Activated T-helper 1 cell treated with anti-CD3 and anti-CD28 coated beads, Interleukin-12 subunit alpha, Interleukin-12 subunit beta, Interleukin-2, Interleukin-4 antibody, amounts not matched to agents 30 ng/mL and 10 ng/mL and 1 ng/mL, durations not matched to agents 14 hours and 24 hours and 36 hours (primary cell): ENCODE measurements around the gene LRRC47. TPM values are rescaled to one million over a fixed set of nuclear protein-coding genes. Genes with fewer than 3 reads are reported as not detected.
"Not testable (repeated sequence)": the region's sequence is repeated elsewhere in the genome, so short reads cannot be mapped to it uniquely, and the experiment has no call there.

Experiments
- DNase-seq: peaks from one replicate; pipeline ENCODE4 v3.0.0; 2021; ENCODE audit warnings: low spot score
- H3K27ac Mint-ChIP-seq: one replicate; pipeline ENCODE4 v1.8.0; 2021; ENCODE audit warnings: mild to moderate bottlenecking, mixed read lengths
- H3K27me3 Mint-ChIP-seq: one replicate; pipeline ENCODE4 v1.8.0; 2022; ENCODE audit warnings: mild to moderate bottlenecking, moderate library complexity, mixed read lengths; ENCODE audit not compliant: insufficient read depth
- H3K36me3 Mint-ChIP-seq: one replicate; pipeline ENCODE4 v1.8.0; 2021; ENCODE audit warnings: low read depth, mixed read lengths
- H3K4me1 Mint-ChIP-seq: one replicate; pipeline ENCODE4 v1.8.0; 2021; ENCODE audit warnings: low read depth, mixed read lengths
- H3K4me3 Mint-ChIP-seq: one replicate; pipeline ENCODE4 v1.8.0; 2021; ENCODE audit warnings: mild to moderate bottlenecking, moderate library complexity, mixed read lengths
- H3K9me3 Mint-ChIP-seq: one replicate; pipeline ENCODE4 v1.8.0; 2021; ENCODE audit warnings: mixed read lengths
- intact Hi-C: fragments of 100-400 bp; cut with micrococcal nuclease; formaldehyde crosslinking; loops from one replicate; pipeline ENCODE4 v1.15.1; 2024
- total RNA-seq: library from RNA; stranded (reverse); gene quantifications from 2 replicates; pipeline ENCODE4 v1.2.3, GENCODE V29; 2022

The LRRC47 gene
- total RNA-seq, 1 donor from 2014 or later, result 50.1 TPM

DNA sequence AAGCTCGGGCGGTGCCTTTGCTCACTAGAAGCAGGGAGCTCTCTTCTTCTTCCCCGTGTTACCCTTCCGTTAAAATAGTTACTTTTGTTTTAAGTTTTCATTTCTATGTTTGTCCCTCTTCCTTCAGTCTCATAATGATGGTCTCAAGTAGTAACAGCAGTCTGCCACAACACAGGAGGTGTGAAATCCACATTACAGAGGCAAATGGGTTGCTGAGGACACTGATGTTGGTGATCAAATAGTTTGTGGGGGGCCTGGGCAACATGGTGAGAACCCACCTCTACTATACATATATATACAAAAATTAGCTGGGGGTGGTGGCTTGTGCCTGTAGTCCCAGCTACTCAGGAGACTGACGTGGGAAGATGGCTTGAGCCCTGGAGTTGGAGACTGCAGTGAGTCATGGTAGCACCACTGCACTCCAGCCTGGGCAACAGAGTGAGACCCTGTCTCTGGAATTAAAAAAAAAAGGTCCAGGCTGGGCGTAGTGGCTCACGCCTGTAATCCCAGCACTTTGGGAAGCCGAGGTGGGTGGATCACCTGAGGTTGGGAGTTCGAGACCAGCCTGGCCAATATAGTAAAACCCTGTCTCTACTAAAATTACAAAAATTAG lies 14.0 kb upstream of the LRRC47 start:
- DNase-seq, H3K4me3 Mint-ChIP-seq, H3K9me3 Mint-ChIP-seq, intact Hi-C loops, H3K27ac Mint-ChIP-seq, H3K27me3 Mint-ChIP-seq, H3K4me1 Mint-ChIP-seq, H3K36me3 Mint-ChIP-seq: not testable (repeated sequence)

DNA sequence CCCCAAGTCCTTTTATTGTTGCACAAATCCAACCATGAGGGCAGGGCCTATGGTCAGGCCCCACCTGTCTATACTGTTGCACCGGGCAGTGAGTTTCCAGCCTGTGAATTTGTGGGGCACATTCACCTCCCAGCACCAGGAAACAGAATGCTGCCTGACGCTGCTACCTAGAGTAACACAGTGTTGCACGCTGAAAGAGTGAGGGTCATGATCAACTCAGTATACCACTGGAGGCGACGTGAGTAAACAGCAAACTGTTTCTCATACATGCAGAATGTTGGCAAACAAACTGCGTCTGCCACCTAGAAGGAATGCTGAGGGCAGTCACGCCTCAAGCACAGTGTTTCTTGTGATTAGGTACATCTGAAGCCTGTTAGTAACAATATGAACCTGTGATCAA lies 13.4 kb upstream of the LRRC47 start:
- H3K27me3 Mint-ChIP-seq, result no peaks in the 10 kb centered on the region
- no peaks in the 10 kb centered on the region for H3K9me3 Mint-ChIP-seq
- H3K4me1 Mint-ChIP-seq, result no peaks in the 10 kb centered on the region
- intact Hi-C loops, result no loop called here
- H3K4me3 Mint-ChIP-seq, result no peak overlapping the region
- DNase-seq, result no peak
- H3K27ac Mint-ChIP-seq, result no peak overlapping the region
- H3K36me3 Mint-ChIP-seq, result peaks cover under 1% of the 10 kb centered on the region

- Mint-ChIP-seq H3K27ac (no peak overlapping the region), H3K4me1 (no peaks in the 10 kb centered on the region), H3K36me3 (no peaks in the 10 kb centered on the region), H3K4me3 (no peak overlapping the region), H3K9me3 (no peaks in the 10 kb centered on the region), H3K27me3 (peaks cover 3% of the 10 kb centered on the region)
- DNase-seq, result no peak
- intact Hi-C loops, result no loop called here
These were observed 11.5 kb upstream of the LRRC47 start for GRCh38 chr1:3807769-3808168.

DNA sequence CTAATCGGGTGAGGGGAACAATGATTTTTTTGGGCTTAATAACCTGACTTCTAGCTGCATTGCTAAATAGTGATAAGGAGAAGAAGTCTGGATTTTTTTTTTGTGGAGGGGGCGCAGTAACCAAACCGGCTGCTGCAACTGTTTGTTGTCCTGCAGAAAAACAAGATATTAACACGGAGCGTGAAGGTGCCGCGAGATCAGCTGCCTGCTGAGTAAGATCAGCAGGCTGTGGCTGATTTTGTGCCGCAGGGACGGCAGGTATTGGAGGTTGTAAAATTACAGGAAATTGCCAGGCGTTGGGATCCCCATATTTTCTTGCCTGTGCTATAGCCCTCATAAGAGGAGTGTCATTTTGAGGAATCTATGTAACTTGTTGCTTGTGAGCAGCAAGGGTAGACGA lies 8.7 kb upstream of the LRRC47 start:
- peaks cover 8% of the 10 kb centered on the region for H3K27me3 Mint-ChIP-seq
- no peak overlapping the region for H3K27ac Mint-ChIP-seq
- no peak for DNase-seq
- peaks cover 11% of the 10 kb centered on the region for H3K4me1 Mint-ChIP-seq
- no peak overlapping the region for H3K4me3 Mint-ChIP-seq
- intact Hi-C loops, result no loop called here
- H3K9me3 Mint-ChIP-seq, result no peaks in the 10 kb centered on the region
- no peaks in the 10 kb centered on the region for H3K36me3 Mint-ChIP-seq

DNA sequence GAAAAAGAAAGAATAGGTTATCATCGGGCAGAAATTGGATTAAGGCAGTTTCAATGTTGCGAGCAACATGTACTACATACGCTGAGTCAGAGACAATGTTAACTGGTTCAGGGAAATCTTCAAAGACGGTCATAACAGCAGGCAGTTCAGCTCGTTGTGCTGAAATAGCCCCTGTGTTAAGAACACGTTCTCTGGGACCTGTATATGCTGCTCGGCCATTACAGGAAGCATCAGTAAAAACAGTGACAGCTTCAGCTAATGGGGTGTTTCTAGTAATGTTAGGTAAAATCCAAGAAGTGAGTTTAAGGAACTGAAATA lies 8.3 kb upstream of the LRRC47 start:
- DNase-seq, H3K9me3 Mint-ChIP-seq, H3K27me3 Mint-ChIP-seq, H3K27ac Mint-ChIP-seq, H3K36me3 Mint-ChIP-seq, H3K4me3 Mint-ChIP-seq: not testable (repeated sequence)
- H3K4me1 Mint-ChIP-seq, result peaks cover 11% of the 10 kb centered on the region
- intact Hi-C loops, result loop anchor here (5.0 kb wide), 1 partner anchor 312 kb away; no protein-coding TSS in a partner anchor

DNA sequence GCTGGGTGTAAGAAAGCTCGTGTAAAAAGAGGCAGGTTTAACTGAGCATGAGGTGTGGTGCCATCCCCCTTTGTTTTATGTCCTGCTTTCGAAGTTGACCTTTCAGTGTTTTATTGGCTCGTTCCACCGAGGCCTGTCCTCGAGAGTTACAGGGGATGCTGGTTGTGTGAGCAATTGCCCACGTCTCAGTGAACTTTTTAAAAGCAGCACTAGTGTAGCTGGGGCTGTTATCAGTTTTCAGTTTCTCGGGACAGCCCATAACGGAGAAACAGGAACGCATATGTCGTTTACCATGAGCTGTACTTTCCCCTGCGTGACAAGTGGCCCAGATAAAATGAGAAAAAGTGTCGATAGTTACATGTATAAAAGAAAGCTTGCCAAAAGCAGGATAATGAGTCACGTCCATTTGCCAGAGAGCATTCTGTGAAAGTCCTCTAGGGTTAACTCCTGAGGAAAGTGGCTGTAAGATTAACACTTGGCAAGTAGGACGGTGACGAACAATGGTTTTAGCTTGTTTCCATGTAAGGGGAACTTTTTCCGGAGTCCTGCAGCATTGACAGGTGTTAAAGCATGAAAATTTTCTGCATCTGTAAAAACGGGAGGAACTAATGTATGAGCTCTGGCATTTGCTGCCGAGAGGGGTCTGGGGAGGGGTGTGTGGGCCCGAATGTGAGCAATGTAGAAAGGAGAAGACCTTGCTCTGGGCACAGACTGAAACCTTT lies 7.8 kb upstream of the LRRC47 start:
- no peak overlapping the region for H3K4me3 Mint-ChIP-seq
- peaks cover 8% of the 10 kb centered on the region for H3K27me3 Mint-ChIP-seq
- no peak for DNase-seq
- H3K9me3 Mint-ChIP-seq, result no peaks in the 10 kb centered on the region
- no peak overlapping the region for H3K27ac Mint-ChIP-seq
- no peaks in the 10 kb centered on the region for H3K36me3 Mint-ChIP-seq
- intact Hi-C loops, result loop anchor here (5.0 kb wide), 1 partner anchor 312 kb away; no protein-coding TSS in a partner anchor
- peaks cover 11% of the 10 kb centered on the region for H3K4me1 Mint-ChIP-seq

- intact Hi-C loops, result loop anchor here (1.0 to 5.0 kb wide), 2 partner anchors 24 to 308 kb away; no protein-coding TSS in a partner anchor
- not testable (repeated sequence) for DNase-seq, H3K27ac Mint-ChIP-seq, H3K36me3 Mint-ChIP-seq, H3K27me3 Mint-ChIP-seq, H3K4me3 Mint-ChIP-seq, H3K9me3 Mint-ChIP-seq
- H3K4me1 Mint-ChIP-seq, result peaks cover 21% of the 10 kb centered on the region
These were observed 4.5 kb upstream of the LRRC47 start for GRCh38 chr1:3800795-3801194.

DNA sequence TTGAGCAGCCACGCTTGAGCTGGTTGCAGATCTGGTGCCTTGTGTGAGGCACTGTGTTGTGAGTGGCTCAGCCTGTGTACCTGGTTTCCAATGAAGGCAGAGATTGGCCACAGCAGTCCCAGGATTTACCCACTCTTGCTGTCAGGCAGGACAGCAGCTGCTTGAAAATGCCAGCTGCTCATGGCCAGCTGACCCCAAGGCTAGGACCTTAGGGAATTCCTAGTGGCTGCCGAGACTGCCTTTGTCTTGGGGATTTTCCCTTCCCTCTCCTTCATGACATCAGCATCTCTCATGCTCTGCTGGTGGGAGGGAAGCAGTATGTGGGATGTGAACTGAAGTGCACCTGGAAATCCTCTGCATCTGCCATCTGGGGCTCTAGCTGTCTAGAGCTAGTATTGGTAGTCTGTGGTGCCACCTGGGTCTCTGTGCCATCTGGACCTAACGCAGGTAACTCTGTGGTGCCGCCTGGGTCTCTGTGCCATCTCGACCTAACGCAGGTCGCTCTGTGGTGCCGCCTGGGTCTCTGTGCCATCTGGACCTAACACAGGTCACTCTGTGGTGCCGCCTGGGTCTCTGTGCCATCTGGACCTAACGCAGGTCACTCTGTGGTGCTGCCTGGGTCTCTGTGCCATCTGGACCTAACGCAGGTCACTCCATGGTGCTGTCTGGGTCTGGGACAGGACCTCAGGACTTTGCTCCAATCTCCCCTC lies 3.8 kb upstream of the LRRC47 start:
- peaks cover 26% of the 10 kb centered on the region for H3K4me1 Mint-ChIP-seq
- peaks cover 8% of the 10 kb centered on the region for H3K27me3 Mint-ChIP-seq
- no peaks in the 10 kb centered on the region for H3K36me3 Mint-ChIP-seq
- H3K27ac Mint-ChIP-seq, result no peak overlapping the region
- intact Hi-C loops, result loop anchor here (5.0 to 10.0 kb wide), 3 partner anchors 268 to 1385 kb away; partner anchors contain the start of gene PEX10
- DNase-seq, result no peak
- no peaks in the 10 kb centered on the region for H3K9me3 Mint-ChIP-seq
- no peak overlapping the region for H3K4me3 Mint-ChIP-seq

GRCh38 chr1:3795453-3796214 lies 664 bp downstream of the LRRC47 start:
- Mint-ChIP-seq H3K27ac (peak overlapping the region; percentile 89), H3K27me3 (no peaks in the 10 kb centered on the region), H3K4me3 (peak overlapping the region; percentile 91), H3K4me1 (peaks cover 34% of the 10 kb centered on the region), H3K9me3 (no peaks in the 10 kb centered on the region), H3K36me3 (no peaks in the 10 kb centered on the region)
- intact Hi-C loops, result loop anchor here (1.0 to 10.0 kb wide), 10 partner anchors 8 to 1381 kb away; partner anchors contain the start of genes C1orf174, CEP104, DFFB and PEX10
- DNase-seq, result no peak

DNA sequence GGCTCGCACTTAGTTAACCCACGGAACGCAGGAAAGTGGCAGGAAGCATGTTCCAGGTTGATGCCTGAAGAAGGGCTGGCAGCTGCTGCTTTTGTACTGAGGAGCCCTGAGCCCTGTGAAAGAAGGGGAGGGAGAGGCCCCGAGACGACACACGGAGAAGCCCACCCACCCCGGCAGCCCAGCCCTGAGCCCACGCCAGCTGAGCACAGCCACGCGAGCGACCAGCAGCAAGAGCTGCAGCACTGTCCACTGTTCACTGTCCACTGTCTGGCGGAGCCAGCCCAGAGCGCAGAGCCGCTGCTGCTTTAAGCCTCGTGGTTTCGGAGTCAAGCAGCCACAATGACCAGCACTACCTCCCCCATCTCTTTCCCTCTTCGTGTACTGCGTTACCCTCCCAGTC lies 5.3 kb downstream of the LRRC47 start:
- Mint-ChIP-seq H3K4me1 (peaks cover 37% of the 10 kb centered on the region), H3K4me3 (no peak overlapping the region), H3K9me3 (no peaks in the 10 kb centered on the region), H3K27ac (no peak overlapping the region), H3K27me3 (no peaks in the 10 kb centered on the region), H3K36me3 (peaks cover 11% of the 10 kb centered on the region)
- intact Hi-C loops, result loop anchor here (10.0 kb wide), 1 partner anchor 1376 kb away; the partner anchor contains the start of gene PEX10
- DNase-seq, result no peak

- intact Hi-C loops, result loop anchor here (10.0 kb wide), 1 partner anchor 1376 kb away; the partner anchor contains the start of gene PEX10
- H3K4me3 Mint-ChIP-seq, result no peak overlapping the region
- H3K36me3 Mint-ChIP-seq, result peaks cover 12% of the 10 kb centered on the region
- H3K27ac Mint-ChIP-seq, result no peak overlapping the region
- no peak for DNase-seq
- H3K27me3 Mint-ChIP-seq, result no peaks in the 10 kb centered on the region
- H3K9me3 Mint-ChIP-seq, result no peaks in the 10 kb centered on the region
- H3K4me1 Mint-ChIP-seq, result peaks cover 36% of the 10 kb centered on the region
These were observed 5.8 kb downstream of the LRRC47 start for GRCh38 chr1:3790500-3790923.

DNA sequence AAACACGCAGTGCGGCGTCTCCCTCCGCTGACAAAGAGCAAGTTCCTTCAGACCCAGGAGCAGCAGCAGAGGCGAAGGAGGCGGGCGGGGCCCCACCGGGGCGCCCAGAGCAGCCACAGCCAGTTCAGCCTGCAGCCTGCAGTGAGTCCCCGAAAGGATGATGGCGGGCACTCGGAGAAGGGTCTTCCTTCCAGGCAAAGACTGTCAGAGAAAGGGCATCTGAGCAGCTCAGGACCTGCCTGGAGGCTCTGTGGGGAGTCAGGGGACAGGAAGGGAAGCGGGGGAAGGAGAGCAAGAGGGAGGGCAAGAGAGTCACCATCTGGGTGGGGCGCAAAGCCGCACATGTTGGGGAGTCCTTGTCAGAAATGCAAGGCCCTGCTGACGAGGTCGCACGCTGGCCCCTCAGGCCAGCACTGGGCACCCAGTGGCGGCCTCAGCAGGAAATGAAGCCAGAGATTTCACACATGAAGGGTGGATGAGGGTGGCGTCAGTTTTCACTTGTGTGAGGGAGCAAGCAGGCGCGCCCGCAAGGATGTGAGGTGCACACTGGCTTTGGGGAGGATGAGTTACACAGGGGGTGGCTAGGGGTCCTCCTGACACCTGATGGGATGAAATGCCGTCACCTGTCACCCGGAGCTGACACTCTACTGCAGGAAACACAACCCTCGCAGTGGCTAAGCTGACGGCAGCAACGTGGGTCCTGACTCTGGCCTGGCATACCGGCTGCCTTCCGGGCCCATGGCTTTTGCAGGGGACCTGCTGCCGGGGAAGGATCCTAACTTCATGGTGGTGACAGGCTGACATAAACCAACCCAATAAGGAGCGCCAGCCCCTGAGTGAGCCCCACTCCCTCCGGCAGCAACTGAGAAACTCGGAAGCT lies 6.6 kb downstream of the LRRC47 start:
- H3K27me3 Mint-ChIP-seq, result no peaks in the 10 kb centered on the region
- peaks cover 27% of the 10 kb centered on the region for H3K4me1 Mint-ChIP-seq
- intact Hi-C loops, result loop anchor here (10.0 kb wide), 1 partner anchor 1375 kb away; the partner anchor contains the start of gene PEX10
- no peak overlapping the region for H3K27ac Mint-ChIP-seq
- H3K36me3 Mint-ChIP-seq, result peaks cover 16% of the 10 kb centered on the region
- DNase-seq, result no peak
- H3K9me3 Mint-ChIP-seq, result no peaks in the 10 kb centered on the region
- no peak overlapping the region for H3K4me3 Mint-ChIP-seq
